Measurements from ENCODE around the gene PSMA5.

The PSMA5 gene

DNA sequence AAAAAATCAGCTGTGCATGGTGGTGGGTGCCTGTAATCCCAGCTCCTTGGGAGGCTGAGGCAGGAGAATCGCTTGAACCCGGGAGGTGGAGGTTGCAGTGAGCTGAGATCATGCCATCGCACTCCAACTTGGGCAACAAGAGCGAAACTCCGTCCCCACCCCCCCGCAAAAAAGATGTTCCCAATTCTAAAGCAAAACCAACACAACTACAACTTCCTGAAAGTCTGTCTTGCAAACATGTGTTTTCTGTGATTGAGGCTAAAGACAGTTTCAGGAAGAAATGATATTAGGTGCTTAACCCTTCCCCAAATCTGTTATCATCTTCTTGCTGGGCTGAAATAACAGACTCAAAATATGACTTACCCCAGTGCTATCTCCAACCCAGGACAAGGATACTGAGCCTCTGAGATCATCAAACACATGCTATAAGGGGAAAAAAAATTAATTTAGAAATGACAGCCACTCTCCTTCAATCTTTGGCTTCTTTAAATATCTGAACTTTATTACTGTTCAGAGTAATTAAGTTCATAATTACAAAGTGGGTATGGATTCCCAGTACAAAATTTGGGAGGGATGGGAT, 57.0 kb downstream of the PSMA5 start:
- DNase-seq (ENCODE audit: low read depth in 2 of 2), result no peak

DNA sequence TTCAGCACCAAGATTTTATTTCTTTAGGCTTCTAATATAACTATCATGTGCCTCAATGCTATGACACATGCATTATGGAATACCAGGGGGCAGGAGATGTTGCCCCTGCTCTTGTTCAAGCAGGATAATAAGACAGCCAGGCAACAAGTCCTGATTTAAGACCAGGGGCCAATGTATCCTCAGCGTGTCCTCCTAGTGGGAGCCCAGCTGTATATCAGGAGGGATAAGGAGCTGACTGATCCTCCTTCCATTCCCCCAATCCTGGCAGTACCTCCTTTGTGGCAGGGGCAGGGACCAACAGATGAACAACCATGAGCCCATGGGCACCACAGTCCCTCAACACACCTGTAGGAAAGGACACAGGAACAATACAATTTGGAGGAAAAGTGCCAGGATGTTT, 57.8 kb downstream of the PSMA5 start:
- no peak for DNase-seq (ENCODE audit: low read depth in 2 of 2)

DNA sequence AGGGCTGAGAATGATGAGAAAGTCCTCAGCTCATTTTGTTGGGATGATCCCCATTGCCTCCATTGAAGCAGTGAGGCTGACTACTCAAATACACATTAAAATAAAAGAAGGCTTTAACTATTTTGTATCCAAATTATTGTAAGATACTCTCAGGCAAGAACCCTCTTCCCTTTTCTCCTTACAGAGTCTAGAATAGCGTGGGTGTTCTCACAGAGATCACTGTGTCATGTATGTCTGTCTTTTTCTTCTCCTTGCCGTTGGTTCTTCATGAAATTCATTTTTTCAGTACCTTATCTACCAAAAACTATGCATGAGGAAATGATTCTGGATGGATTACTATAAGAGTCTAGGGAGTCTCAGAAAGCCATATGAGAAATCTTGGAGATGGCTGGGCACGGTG, 58.6 kb downstream of the PSMA5 start:
- DNase-seq (ENCODE audit: low read depth in 2 of 2), result no peak

DNA sequence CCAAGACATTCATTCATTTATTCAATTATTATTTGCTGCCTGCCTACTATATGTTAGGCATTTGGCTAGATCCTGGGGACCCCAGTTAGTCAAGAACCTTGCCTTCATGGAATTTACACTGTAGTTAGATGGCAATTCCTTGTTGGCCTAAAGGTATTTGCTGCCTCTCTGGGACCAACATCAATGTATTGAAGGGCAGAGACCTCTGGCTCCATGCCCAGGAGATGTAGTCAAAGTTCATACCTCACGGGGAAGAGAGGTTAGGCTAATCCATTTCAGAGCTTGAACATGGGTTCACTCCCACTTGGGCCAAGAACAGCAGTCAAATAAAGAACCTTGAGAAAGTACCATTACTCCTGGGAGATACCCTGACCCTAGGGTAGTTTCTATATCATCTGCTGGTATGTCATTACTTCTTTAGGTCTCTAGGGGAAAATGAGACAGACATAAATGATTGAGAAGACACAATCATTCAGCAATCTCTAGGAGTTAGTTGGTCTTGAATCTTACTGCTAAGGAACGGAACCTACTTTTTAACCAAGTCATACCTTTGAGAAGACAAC, 60.5 kb downstream of the PSMA5 start:
- DNase-seq (ENCODE audit: low read depth in 2 of 2), result no peak

DNA sequence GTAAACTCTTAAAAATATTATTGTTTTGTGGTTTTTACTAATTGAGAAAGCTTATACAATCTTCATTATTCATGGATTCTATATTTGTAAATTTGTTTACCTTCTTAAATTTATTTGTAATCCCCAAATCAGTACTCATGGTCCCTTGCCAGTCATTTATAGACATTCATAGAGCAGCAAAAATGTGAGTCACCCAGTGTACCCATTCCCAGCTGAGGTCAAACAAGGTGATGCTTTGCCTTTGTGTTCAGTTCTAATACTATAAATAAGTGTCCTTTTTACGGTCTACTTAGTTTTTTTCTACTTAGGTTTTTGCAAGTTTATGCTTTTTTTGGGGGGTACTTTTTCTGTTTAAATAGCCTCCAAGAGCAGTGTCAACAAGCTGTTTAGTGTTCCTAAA, 64.6 kb downstream of the PSMA5 start:
- DNase-seq (ENCODE audit: low read depth in 2 of 2), result no peak

DNA sequence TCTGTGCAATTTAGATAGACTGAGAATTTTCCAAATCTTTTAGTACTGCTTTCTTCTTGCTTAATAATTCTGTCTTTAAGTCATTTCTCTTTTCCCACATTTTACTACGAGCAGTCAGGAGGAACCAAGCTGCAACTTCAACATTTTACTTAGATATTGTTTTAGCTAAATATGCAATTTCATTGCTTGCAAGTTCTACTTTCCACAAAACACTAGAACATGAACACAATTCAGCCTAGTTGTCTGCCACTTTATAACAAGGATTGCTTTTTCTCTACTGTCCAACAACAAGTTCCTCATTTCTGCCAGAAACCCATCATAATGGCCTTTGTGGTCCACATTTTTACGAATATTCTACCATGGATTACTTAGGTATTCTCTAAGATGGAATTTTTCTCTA, 65.2 kb downstream of the PSMA5 start:
- no peak for DNase-seq (ENCODE audit: low read depth in 2 of 2)

DNA sequence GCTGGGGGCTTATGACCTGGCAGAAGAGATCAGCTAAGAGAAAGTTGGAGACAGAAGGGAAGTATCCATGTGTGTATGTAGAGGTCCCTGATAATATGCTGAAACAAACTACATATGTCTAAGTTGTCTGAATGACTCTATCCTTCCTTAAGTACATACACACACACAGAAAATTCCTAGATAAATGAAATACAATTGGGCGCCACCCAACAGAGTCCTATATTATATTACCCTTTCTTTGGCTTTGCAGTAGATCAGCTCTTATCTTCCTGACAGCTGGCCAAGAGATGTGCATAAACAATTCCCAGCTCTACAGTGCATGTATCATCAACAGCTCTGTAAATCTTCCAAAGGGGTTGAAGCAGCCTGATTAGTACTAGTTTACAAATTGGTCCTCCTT, 68.6 kb downstream of the PSMA5 start:
- DNase-seq (ENCODE audit: low read depth in 2 of 2), result no peak

DNA sequence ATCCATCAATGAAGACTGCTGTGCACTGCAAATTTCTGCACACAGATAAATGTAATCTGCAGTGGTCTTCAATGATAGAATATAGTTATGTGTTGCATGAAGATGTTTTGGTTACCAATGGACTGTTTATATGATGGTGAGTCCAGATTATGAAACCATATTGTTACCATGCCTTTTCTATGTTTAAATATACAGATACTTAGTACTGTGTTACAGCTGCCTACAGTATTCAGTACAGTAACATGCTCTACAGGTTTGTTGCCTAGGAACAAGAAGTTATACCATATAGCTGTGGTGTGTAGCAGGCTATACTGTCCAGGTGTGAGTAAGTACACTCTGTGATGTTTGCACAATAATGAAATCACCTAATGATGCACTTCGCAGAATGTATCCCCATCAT, 69.3 kb downstream of the PSMA5 start:
- DNase-seq (ENCODE audit: low read depth in 2 of 2), result no peak

DNA sequence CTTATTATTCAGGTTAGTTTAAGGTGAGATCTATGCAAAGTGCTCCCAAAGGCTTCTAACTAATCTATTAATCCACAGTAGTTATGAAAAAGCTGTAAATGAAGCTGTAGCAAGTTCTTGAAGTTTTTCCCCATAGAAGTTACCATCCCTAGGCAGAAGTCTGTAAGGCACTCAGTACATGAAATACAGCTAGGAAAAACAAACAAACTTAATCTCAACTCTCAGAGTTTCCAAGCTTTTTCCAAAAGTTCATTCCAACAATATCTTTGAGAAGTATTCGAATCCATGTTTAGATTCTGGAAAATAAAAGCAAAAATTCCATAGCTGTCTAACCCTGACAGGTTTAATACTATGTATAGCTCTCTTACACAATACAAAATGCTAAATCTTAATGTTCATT, 69.7 kb downstream of the PSMA5 start:
- DNase-seq (ENCODE audit: low read depth in 2 of 2), result no peak

DNA sequence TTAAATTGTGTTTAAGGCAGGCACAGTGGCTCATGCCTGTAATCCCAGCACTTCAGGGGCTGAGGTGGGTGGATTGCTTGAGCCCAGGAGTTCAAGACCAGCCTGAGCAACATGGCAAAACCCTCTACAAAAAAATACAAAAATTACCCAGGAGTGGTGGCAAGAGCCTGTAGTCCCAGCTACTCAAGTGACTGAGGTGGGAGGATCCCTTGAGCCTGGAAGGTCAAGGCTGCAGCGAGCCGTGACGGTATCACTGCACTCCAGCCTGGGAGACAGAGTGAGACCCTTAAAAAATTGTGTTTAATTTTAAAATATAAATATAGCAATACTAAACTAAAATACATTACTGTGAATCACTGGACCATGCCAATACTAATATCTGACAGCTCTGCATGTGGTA, 71.3 kb downstream of the PSMA5 start:
- DNase-seq (ENCODE audit: low read depth in 2 of 2), result no peak

DNA sequence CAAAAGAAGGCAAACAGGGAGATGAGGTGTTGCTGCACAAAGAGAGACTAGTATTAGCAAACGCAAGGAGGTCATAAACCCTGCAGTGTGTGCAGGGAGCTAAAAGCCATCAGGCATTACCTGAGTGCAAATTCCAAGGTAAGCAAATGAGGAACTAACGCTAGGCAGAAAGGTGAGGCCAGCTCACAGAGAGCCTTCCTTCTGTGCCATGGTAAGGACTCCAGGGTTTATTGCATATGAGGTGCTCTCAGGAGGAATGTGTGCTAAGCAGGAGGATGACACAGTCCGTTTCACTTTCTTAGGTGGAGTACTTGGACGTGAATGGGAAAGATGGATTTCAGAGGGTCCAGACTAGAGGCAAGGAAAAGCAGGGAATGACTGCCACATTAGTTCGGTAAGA, 74.8 kb downstream of the PSMA5 start:
- no peak for DNase-seq (ENCODE audit: low read depth in 2 of 2)

DNA sequence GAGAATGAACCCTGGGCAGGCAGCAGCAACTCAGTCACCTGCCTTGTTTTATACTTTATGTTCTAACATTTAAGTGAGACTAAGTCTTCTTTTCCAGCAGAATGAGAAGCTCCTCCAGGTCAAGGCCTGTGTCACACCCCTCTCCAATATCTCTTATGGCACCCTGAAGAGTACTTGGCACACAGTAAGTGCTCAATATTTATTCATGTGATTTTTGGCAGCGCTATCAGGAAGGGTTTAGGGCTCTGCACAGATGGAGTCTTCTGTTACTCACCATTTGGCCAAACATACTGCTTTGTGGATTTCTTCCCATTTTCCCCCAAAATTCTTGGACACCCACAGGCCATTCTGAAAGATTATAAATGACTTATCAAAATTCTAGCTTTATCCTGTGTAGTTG, 75.6 kb downstream of the PSMA5 start:
- DNase-seq (ENCODE audit: low read depth in 2 of 2), result no peak

DNA sequence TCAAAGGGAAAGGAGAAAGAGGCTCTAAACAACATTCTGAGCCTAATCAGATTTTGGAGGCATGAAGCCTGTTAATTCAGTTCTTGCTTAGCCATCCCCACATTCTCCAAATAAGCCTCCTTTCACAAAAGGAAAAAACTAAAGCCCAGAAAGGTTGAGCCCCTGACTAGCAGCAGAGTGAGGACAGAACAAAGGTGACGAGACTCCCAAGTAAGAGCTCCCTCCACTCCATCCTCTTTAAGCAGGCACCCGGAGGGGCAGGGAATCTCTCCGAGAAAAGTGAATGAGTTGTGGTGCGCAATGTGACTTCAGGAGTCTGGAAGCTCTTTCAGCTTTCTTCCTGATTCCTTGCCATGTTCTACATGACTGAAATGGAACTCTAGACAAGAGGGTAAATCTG, 76.1 kb downstream of the PSMA5 start:
- no peak for DNase-seq (ENCODE audit: low read depth in 2 of 2)

All from activated CD4-positive, alpha-beta T cell treated with anti-CD3 and anti-CD28 coated beads for 24 hours (primary cell).